Retina (tissue), 1 donor: ENCODE measurements around the gene STX12.
A peak's percentile ranks its signal among the peaks of the same experiment; 100 is the strongest.
"Not testable (repeated sequence)": the region's sequence is repeated elsewhere in the genome, so short reads cannot be mapped to it uniquely, and the experiment has no call there.

Experiments
- DNase-seq: peaks from one replicate; pipeline ENCODE4 v3.0.0-alpha.2; 2016

STX12 gene

DNA sequence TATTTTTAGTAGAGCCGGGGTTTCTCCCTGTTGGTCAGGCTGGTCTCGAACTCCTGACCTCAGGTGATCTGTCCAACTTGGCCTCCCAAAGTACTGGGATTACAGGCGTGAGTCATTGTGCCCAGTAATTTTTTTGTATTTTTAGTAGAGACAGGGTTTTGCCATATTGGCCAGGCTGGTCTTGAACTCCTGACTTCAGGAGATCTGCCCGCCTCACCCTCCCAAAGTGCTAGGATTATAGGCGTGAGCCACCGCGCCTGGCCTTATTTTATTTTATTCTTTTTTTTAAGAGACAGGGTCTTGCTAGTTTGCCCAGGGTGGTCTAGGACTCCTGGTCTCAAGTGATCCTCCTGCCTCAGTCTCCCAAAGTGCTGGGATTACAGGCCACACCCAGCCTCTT lies 98.1 kb downstream of the STX12 start:
- DNase-seq, result not testable (repeated sequence)

DNA sequence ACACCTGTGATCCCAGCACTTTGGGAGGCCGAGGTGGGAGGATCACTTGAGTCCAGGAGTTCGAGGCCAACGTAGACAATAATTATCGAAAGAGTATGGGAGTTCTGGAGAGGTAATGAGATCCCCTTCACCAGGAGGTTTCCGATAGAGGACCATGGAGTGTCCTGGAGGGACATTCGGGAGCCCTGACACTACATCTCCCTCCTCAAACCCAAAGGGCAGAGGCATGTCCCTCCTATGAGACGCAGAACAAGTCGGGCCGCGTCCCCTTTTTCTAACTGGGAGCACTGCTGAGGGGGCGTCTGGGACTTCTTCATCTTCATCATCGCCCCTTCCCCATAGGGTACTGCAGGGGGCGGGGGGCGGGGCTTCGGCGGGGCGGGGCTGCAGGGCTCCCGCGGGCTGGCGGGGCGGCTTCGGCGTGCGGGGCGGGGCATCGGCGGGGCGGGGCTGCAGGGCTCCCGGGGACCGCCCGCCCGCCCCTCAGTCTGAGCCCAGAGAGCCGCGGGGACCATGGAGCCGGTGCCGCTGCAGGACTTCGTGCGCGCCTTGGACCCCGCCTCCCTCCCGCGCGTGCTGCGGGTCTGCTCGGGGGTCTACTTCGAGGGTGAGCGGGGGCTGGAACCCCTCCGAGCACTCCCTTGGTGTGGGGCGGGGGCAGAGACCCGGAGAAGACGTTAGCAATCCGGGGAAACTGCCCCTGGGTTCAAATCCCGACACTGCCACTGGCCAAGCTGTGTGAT lies 99.2 kb downstream of the STX12 start, which contains the start of gene THEMIS2:
Gene THEMIS2, plus strand, starts transcription at position 486 of the 743 bp plus-strand sequence. Its CDS starts 28 bp downstream, at position 514.
- peak; percentile 63 for DNase-seq

DNA sequence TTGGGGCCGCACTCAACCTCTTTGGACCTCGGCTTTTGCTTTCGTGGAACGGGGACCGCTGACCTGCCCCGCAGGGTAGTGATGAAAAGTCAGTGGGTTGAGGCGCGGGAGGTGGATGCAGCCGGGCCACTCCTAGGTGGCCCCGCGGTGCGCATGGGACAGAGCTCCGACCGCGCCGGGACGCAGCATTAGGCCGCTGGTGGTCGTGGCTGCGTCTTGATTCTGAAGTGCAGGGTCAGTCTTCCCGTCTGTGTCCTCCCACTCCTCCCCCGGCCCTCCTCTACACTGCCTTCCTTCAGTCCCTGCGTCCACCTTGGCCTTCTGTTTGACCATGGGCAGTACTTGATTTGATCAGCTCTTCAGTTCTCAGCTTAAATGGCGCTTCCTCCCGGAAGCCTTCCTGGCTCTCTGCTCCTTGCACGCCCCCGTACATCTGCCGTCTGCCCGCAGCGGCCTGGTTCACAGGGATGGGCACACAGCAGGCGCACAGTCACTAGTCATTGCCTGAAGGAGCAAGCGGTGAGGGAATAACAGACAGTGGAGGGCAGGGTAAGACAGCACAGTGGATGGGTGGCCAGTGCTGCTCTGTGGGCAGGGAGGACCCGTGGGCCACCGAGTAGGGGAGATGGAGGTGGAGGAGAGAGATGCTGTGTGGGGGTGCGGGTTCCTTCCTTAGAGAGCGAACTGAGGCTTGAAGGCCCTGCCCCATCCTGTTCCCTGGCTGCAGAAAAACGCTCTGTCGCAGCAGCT lies 100.0 kb downstream of the STX12 start:
- DNase-seq, result no peak

DNA sequence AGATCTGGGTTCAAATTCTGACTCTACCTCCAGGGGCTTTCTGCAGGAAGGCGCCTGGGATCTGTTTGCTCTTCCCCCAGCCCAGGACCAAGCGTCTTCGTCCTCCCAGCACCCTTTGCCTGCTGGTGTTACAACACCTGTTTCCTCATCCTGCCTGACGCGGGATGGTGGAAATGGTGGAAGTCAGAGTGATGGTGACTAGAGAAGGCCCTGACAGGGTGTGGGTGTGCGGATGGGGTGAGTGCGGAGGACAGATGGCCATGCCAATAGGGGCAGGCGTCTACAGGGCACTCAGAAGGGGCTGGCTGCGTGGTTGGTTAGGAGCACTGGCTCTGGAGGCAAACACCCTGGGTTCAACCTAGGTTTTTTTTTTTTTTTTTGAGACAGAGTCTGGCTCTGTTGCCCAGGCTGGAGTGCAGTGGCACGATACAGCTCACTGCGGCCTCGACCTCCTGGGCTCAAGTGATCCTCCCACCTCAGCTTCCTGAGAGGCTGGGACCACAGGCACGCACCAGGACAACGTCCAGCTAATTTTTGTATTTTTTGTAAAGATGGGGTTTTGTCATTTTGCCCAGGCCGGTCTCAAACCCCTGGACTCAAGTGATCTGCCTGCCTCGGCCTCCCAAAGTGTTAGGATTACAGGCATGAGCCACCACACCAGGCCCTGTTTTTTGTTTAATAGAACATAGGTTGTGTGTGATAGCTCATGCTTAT lies 100.8 kb downstream of the STX12 start:
- DNase-seq, result no peak
